HG02588 (cell line): ENCODE data around the gene ANKH.

Experiments used
- ATAC-seq: cut with Tn5 transposase; IDR thresholded peaks from one replicate; pipeline ENCODE4 v1.9.1; 2021; ENCODE audit warnings: mild to moderate bottlenecking, moderate library complexity; ENCODE audit not compliant: unreplicated experiment

The ANKH gene

GRCh38 chr5:14699159-14699558 is 172.4 kb downstream of the ANKH start:
- ATAC-seq, result no peak

DNA sequence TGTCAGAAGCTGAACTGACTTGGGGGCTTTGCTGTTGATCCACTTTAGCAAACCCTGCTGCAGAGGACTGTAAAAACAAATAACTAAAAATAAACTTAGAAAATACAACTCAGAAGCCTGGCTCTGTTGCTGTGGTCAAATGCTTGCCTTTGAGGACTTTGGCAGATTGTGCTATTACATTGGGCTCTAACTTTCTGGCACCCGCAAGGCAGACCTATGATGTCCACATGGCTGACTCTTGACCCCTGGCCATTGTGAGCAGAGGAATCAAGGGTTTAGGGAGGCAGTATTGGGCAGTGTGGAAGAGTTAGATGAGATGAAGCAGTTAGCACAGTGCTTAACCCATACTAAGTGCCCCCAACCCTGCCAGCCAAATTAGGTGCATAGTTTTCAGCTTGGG is 173.1 kb downstream of the ANKH start:
- no peak for ATAC-seq

GRCh38 chr5:14696851-14697250 is 174.7 kb downstream of the ANKH start:
- ATAC-seq, result no peak

- ATAC-seq, result no peak
These were observed 175.5 kb downstream of the ANKH start for GRCh38 chr5:14696057-14696456.

DNA sequence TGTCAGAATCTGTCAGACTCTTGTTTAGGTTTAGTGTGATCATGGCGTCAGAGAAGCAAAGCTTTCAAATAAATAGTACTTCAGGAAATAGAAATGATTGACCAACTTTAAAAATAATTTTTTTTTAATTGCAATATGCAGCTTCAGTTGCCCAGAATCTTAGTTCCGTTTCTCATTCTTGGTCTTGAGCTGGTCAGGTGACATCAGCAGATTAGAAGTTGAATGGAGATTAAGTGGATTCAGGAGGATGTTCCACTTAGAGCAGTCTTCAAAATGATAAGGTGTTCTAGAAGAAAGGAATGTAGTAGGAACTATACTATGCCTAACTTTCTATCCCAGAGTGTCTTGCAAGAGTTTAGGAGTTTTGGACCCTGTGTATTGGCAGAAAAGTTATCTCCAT is 176.4 kb downstream of the ANKH start:
- ATAC-seq, result no peak

DNA sequence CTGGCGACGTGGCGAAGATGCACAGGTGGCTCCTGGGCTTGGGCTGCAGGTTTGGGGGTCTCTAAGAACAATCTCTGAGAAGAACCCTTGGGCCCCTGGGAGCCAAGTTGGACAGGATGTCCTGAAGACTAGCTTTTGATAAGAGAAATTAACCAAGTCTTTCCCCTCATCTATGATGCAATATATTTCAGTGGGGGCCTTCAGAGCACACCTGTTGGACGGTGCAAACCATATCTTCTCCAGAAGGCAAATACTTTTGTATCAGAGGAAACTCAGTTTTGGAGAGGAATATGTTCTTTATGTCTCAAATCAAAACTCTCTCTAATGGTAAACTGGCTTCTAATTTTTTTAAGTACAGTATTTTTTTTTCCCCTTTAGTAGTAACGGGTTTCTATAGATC is 178.5 kb downstream of the ANKH start:
- ATAC-seq, result no peak

DNA sequence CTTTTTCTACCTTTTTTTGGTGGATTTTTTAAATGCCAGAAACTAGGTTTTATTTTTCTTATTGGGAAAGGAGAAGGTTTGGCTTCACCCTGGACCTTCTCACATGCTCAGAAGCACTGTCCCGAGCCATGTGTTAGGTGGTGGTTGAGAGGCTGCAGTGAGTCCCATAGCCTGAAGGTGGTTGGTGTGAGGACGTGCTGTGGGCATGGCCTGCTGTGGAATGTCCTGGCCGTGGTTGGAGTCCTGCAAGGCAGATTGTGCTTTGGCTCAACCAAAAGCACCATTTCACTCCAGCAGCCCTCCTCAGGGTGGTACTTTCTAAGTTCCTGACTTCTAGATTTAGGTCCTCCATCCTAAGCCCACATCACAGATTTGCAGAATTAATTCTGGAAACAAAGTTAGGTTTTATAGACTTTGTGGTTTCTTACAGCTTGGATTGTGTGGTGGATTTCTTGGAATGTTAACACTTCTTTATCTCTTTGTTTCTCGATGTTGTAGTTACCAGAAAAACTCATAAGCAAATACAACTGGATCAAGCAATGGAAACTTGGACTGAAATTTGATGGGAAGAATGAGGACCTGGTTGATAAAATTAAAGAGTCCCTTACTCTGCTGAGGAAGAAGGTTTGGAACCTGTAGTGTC is 184.4 kb downstream of the ANKH start:
- ATAC-seq, result no peak

- ATAC-seq, result no peak
These were observed 185.1 kb downstream of the ANKH start for GRCh38 chr5:14686517-14686916.

DNA sequence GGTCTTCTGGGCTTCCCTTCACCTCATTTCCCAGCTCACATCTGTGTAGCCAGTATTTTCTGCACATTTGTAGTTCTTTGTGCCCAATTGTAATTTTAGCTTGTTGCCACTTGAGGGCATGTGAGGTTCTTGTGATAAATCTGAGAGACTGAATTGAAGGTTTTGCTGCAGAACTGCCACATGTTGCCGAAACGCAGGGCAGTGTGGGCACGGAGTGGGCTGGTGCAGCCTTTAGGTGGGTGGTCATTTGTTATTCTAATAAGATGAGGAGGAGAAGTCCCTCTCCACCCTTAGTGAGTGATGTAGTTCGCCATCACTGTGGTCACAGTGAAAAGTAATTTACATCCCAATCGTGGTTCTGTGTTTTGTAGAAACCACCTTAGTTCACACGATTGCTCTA is 185.8 kb downstream of the ANKH start:
- peak; percentile 99 for ATAC-seq

DNA sequence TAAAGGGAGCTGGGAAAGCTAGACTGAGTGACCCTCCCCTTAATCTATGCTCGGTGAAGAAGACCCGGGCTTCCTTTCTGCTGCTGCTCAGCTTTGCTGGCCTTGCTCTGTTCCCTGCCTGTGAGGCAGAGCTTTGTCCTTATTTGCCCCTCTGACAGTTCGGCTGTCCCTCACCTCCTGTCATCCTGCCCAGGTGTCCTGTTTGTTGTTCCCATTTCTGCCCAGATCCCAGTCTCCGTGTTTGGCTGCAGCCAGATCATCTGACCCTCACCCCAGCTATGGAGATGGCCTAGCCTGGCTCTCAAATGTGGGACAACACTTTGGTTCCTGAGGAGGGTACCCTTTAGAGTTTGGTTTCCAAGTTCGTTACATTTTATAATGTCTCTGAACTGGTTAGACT is 186.8 kb downstream of the ANKH start:
- no peak for ATAC-seq

DNA sequence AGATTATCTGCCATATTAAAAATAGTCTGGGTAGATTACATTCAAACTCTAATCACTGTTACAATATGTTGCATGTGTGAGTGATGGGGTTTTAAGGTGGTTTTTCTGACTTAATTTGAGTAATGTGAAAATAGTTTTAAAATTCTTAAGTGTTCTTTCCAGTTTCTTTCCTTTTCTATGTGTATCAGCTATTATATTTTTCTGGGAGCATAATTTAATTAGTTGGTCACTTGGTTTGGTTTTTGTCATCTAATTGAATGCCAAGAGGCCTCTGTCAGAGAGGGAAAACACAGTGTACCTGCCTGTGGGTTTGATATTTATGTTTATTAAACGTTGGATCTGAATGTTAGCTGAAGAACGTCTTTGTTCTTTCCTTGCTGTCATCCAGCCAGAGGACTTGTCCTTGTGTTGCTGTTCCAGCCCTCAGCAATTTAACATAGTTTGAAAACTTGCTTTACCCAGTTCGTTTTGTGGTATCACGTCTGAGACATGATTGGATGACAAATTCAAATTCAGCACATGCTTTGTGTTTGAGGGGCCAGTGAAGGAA is 187.6 kb downstream of the ANKH start:
- ATAC-seq, result no peak

DNA sequence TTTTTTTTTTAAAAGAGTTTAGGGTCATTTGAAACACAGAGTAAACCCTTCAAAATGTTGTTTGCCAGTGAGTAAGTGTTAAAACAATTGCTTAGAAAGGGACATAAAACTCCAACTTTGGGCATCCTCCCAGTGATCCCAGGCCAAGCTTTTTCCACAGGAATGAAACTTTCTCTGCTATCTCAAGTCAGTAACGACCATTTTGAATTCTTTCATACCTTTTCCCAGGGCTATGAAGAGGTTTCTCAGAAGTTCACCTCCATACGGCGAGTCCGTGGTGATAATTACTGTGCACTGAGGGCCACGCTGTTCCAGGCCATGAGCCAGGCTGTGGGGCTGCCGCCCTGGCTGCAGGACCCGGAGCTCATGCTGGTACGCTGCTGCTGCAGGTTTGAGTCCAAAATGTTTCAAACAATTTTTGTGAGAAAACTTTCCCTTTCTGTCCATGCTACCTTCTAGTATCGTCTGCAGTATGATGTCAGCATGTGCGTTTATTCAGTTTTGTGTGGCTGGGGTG is 190.3 kb downstream of the ANKH start:
- no peak for ATAC-seq

GRCh38 chr5:14679595-14679994 is 192.0 kb downstream of the ANKH start:
- ATAC-seq, result no peak

- no peak for ATAC-seq
These were observed 192.7 kb downstream of the ANKH start for GRCh38 chr5:14678773-14679334.

DNA sequence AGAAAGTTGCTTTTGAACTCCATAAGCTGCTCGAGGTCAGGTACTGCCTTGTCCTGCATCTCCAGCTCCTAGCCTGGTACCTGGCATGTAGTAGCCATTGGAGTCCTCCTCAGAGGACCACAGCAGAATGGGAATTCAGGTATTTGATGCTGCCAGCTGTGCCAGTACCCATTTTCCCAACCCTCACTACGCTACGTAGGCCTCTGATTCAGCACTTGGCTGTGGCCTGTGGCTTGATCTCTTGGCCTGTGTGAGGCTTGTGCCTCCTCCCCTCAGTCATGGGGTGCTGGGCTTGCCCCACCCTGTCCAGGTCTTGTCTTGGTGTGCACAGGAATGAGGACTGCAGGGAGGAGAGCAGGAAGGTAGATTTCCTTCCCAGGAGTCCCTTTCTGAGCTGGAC is 195.3 kb downstream of the ANKH start:
- peak; percentile 36 for ATAC-seq

DNA sequence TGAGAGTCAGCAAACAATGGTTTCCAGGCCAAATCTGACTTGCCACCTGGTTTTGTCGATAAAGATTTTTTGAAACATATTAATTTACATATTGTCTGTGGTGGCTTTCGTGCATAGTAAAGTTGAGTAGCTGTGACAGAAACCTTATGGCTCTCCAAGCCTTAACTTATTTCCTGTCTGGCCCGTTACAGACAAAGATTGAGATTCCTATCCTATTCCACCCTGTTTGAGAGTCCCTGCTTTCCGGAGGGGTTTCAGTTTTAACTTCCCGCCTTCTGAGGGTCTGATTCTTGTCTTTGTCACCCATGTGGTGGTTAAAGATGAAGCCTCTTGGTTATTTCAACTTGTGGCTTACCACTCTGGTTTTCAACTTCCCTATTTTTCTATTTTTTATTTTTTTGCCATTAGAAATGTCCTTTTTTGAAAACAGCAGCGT is 195.7 kb downstream of the ANKH start:
- peak; percentile 38 for ATAC-seq

- ATAC-seq, result no peak
These were observed 196.4 kb downstream of the ANKH start for GRCh38 chr5:14674983-14675854.

- ATAC-seq, result no peak
These were observed 198.1 kb downstream of the ANKH start for GRCh38 chr5:14673443-14673842.

DNA sequence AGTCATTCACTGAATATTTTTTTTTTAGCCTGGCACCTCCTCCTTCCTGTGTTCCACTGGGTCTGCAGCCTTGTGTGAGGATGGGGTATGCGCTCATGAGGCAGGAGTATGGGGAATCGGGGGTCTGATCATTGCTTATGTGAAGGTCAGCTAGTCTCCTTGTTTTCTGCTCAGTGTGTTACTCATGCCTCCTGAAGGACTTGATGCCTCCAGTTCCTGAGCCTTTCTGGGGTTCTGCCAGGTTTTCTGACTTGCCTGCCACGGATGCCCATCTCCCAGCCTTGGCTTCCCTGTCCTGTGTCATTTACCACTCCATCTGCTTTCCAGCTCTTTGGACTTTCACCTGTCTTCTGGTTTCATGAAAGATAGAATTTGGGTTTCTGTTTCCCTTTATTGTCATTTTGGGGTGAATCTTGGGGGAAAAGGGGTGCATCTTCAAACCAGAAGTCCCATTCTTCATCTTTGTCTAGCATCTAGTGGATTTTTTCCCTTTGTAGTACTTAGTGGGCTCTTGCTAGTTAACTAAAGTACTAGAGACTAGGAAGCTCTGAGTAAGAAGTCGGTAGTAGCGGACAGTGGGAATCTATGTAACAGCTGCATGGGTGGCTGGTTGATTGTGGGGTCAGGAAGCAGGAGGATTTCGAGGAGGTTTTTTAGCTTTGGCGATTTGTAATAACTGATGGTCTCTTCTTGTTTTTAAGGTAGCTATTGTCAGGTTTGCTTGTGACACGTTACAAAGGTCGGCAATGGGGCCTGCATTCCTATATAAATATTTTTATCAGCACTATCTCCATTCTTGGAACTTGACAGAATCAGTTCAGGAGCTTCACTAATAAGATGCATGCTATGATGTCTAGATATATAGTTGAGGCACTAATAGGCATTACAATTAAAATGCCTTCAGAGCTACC is 198.8 kb downstream of the ANKH start:
- ATAC-seq, result no peak

DNA sequence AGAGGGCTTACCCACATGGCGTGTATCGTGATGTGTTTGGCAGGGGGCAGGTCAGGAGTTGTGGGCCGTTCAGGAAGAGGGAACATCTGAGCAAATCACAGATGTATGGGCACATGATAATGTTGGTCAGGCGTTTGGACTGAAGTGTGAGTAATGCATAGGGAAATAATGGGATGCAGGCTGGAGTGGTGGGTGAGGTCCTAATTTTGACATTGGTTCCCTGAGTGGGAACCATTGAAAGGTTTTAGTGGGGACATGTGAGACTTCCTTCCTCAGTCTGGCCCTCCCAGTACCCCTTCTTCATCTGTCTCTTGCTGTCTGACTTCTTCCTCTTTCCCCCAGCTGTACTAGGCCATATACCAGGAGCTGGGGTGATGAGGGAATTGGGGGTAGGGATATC is 199.5 kb downstream of the ANKH start:
- no peak for ATAC-seq

DNA sequence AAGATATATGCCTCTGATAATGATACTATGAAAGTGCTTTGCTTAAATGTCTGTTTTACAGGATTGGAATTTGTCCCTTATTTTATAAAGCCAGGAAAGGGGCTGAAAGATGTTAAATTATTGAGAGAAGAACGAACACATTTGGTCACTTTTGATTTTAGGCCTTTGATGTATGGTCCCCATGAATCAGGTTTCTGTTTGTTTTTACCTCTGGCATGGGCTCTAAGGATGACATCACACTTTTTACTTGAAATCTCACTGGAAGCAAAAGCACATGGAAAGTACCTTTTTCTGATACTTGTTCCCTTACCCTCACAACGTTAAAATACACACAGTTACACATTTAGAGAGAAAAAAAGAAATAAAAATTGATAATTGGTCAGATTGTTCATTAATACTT is 200.2 kb downstream of the ANKH start:
- peak; percentile 19 for ATAC-seq
